Uterus (tissue), 4 donors: Measurements from ENCODE around the gene RBFOX1. TPM values are rescaled to one million over a fixed set of nuclear protein-coding genes. Genes with fewer than 3 reads are reported as not detected.

ENCODE experiments used
- DNase-seq, 2 donors: peaks; one replicate each; pipeline ENCODE4 v3.0.0-alpha.2; 2019 to 2020
- H3K27ac ChIP-seq, 2 donors: fragments of 200-600 bp; sonication (generic); 1 replicate in 1 of 2; 2 replicates in 1 of 2; pipeline ENCODE4 v1.5.1; 2016 to 2018
- H3K27me3 ChIP-seq, 2 donors: fragments of 200-600 bp; sonication (generic); one replicate each; pipeline ENCODE4 v1.5.1; 2018 to 2019; ENCODE audit warnings: control low read depth in 1 of 2
- H3K36me3 ChIP-seq, 2 donors: fragments of 200-600 bp; sonication (generic); one replicate each; pipeline ENCODE4 v1.5.1; 2019; ENCODE audit warnings: control low read depth in 1 of 2
- H3K4me1 ChIP-seq, 2 donors: fragments of 200-600 bp; sonication (generic); one replicate each; pipeline ENCODE4 v1.5.1; 2018 to 2019; ENCODE audit warnings: control low read depth in 1 of 2
- H3K4me3 ChIP-seq, 2 donors: fragments of 200-600 bp; sonication (generic); 1 replicate in 1 of 2; 2 replicates in 1 of 2; pipeline ENCODE4 v1.5.1; 2018 to 2019; ENCODE audit warnings: mild to moderate bottlenecking in 1 of 2
- H3K9me3 ChIP-seq, 2 donors: fragments of 200-600 bp; sonication (generic); one replicate each; pipeline ENCODE4 v1.5.1; 2019; ENCODE audit warnings: control low read depth in 1 of 2
- POLR2A ChIP-seq, 2 donors: fragments of 450-650 bp; IDR thresholded peaks; one replicate each; pipeline ENCODE4 v1.6.1; 2016; ENCODE audit warnings: antibody characterized with exemption in 2 of 2, mild to moderate bottlenecking in 1 of 2, moderate library complexity in 1 of 2
- intact Hi-C: fragments of 100-400 bp; cut with DNase I; formaldehyde crosslinking; loops from one replicate; pipeline ENCODE4 v1.15.1; 2023; ENCODE audit warnings: low total_unique reads
- total RNA-seq, 4 donors: library from RNA; depleted of rRNA in 3 of 4; stranded (reverse); fragments of >200 nt in 3 of 4; gene quantifications; one replicate each; pipeline versions ENCODE4 v1.1.0 to v1.2.4, GENCODE V29; 2014 to 2023
- TF ChIP-seq, protein P1 (sequence below), 4 experiments: fragments of 200-600 bp in 2 of 4; fragments of 450-650 bp in 2 of 4; sonication (generic) in 2 of 4; IDR thresholded peaks; one replicate each; pipeline ENCODE4 v1.5.1; 2016 to 2019; ENCODE audit warnings: antibody characterized with exemption in 4 of 4, mild to moderate bottlenecking in 2 of 4, moderate library complexity in 1 of 4
- donor health status: DM: yes; HTN: yes; CAD: no.

Gene RBFOX1
- total RNA-seq, 4 donors from 2014 or later, result 0.55 TPM; not detected in 3

DNA sequence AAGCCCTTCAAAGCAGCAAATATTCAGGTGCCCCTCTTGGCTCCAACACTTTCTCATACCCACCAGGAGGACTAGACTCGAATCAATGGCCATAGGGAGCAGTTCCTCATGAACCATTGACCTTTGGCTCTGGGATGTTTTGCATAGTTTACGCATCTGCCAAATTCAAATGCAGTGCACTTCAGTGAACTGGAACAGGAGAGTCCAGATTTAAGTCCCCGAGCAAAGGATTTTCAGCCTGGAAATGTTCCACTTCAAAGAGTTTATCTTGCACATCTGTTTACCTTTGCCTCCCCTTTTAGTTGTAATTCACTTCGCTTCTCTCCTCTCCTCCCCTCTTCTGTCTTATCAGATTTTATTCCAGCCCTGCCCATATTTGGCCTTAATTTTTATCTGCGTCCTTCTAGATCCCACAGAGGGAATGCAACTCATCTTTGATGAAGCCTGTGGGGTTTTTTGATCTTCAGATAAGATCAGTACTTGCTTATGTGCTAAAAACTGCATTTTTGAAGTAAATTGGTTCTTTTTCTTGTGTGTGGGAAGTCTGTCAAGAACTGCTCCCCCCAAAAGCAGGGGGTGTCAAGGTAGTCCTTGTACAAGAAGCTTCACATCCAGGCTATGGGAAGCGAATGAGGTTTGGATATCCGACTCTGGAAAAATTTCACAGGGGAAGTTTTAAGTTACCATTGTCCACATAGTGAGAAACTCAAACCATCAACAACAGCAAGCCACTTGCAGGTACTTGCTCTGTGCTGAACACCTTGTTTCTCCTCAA is 281.6 kb downstream of the RBFOX1 start:
- Histone ChIP-seq H3K4me1 (no peaks in the 10 kb centered on the region), H3K36me3 (no peaks in the 10 kb centered on the region), H3K9me3 (no peaks in the 10 kb centered on the region), H3K4me3 (no peak overlapping the region), H3K27ac (no peak overlapping the region), H3K27me3 (no peaks in the 10 kb centered on the region)
- no peak for DNase-seq
- no peak for TF ChIP-seq POLR2A (IDR thresholded peaks at IDR 0.05)
- TF ChIP-seq, protein P1, sequence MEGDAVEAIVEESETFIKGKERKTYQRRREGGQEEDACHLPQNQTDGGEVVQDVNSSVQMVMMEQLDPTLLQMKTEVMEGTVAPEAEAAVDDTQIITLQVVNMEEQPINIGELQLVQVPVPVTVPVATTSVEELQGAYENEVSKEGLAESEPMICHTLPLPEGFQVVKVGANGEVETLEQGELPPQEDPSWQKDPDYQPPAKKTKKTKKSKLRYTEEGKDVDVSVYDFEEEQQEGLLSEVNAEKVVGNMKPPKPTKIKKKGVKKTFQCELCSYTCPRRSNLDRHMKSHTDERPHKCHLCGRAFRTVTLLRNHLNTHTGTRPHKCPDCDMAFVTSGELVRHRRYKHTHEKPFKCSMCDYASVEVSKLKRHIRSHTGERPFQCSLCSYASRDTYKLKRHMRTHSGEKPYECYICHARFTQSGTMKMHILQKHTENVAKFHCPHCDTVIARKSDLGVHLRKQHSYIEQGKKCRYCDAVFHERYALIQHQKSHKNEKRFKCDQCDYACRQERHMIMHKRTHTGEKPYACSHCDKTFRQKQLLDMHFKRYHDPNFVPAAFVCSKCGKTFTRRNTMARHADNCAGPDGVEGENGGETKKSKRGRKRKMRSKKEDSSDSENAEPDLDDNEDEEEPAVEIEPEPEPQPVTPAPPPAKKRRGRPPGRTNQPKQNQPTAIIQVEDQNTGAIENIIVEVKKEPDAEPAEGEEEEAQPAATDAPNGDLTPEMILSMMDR (IDR thresholded peaks at IDR 0.05), result no peak
- intact Hi-C loops, result no loop called here

- Histone ChIP-seq H3K4me3 (no peak overlapping the region), H3K9me3 (no peaks in the 10 kb centered on the region), H3K27me3 (no peaks in the 10 kb centered on the region), H3K4me1 (no peaks in the 10 kb centered on the region), H3K27ac (no peak overlapping the region), H3K36me3 (no peaks in the 10 kb centered on the region)
- intact Hi-C loops, result no loop called here
- no peak for DNase-seq
- TF ChIP-seq, protein P1 (IDR thresholded peaks at IDR 0.05), result no peak
- no peak for TF ChIP-seq POLR2A (IDR thresholded peaks at IDR 0.05)
These were observed 282.9 kb downstream of the RBFOX1 start for GRCh38 chr16:7615565-7615964.

DNA sequence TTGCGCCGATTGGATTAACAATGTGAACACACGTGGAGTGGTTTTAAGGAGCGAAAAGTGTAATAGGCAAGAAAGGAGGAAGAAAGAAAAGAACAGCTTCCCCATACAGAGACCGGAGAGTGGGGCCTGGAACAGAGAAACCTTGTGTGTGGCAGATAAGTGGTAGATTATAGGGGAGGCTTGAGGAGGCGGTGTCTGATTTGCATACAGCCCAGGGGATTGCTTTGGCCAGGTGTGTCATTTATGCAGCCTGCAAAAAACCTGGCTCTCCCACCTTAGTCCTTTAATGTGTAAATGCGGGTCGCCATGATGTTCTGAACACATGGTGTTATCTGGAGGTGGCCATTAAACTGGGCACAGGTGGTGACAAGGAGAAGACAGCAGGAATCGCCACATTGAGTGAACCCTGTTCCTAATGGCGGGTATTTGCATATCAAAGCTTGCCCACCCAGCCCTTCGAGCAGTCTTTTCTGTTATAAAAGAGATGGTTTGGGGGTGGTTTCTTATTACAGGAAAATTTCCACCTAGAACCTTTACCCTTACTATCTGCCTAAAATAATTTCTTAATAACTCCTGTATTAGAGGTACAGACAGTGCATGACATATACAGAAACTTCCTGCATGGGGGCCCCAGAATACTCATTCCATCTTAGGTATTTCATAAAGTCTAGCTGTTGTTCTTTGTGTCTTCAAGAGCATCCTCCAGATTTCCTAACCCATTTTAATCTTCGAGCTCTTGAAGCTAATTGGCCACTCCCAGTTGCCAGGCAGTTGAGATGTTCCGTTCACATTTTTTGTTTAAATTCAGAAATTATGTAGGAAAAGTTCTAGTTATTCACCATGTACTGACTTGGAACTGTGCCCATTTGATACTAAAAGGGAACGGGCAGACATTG is 292.5 kb downstream of the RBFOX1 start:
- DNase-seq, result no peak
- Histone ChIP-seq H3K4me3 (no peak overlapping the region), H3K27me3 (no peaks in the 10 kb centered on the region), H3K36me3 (no peaks in the 10 kb centered on the region), H3K27ac (no peak overlapping the region), H3K4me1 (no peaks in the 10 kb centered on the region), H3K9me3 (no peaks in the 10 kb centered on the region)
- TF ChIP-seq, protein P1 (IDR thresholded peaks at IDR 0.05), result no peak
- TF ChIP-seq POLR2A (IDR thresholded peaks at IDR 0.05), result no peak
- intact Hi-C loops, result no loop called here

- TF ChIP-seq POLR2A (IDR thresholded peaks at IDR 0.05), result no peak
- TF ChIP-seq, protein P1 (IDR thresholded peaks at IDR 0.05), result no peak
- no peak for DNase-seq
- intact Hi-C loops, result no loop called here
- Histone ChIP-seq H3K36me3 (no peaks in the 10 kb centered on the region), H3K9me3 (no peaks in the 10 kb centered on the region), H3K4me1 (no peaks in the 10 kb centered on the region), H3K4me3 (no peak overlapping the region), H3K27me3 (no peaks in the 10 kb centered on the region), H3K27ac (no peak overlapping the region)
These were observed 296.3 kb downstream of the RBFOX1 start for GRCh38 chr16:7628981-7629380.

GRCh38 chr16:7629571-7629970 is 296.9 kb downstream of the RBFOX1 start:
- H3K27ac ChIP-seq, result no peak overlapping the region
- H3K9me3 ChIP-seq, result no peaks in the 10 kb centered on the region
- no peak for DNase-seq

More at GRCh38 chr16:7629571-7629970, 296.9 kb downstream of the RBFOX1 start:
- TF ChIP-seq, protein P1 (IDR thresholded peaks at IDR 0.05), result no peak
- TF ChIP-seq POLR2A (IDR thresholded peaks at IDR 0.05), result no peak
- no peaks in the 10 kb centered on the region for H3K36me3 ChIP-seq
- intact Hi-C loops, result no loop called here
- no peak overlapping the region for H3K4me3 ChIP-seq
- H3K4me1 ChIP-seq, result no peaks in the 10 kb centered on the region
- no peaks in the 10 kb centered on the region for H3K27me3 ChIP-seq
